Panc1 (cell line): ENCODE measurements around the gene TAF9B. TPM values are rescaled to one million over a fixed set of nuclear protein-coding genes. Genes with fewer than 3 reads are reported as not detected.

Source experiments
- ATAC-seq: fragments of 200-7000 bp; cut with Tn5 transposase; 2 replicates; pipeline ENCODE4 v1.9.1; 2020; ENCODE audit warnings: mild to moderate bottlenecking, moderate library complexity
- BruUV-seq: library from RNA; stranded (reverse); fragments of 400-500 nt; replicated peaks from 2 replicates; lab custom pipeline; 2021; lab: Mats Ljungman, UMichigan
- CTCF ChIA-PET: fragments of 300-600 bp; sonication (Branson Sonifier 250); formaldehyde crosslinking; loops from one replicate; lab custom pipeline; 2022; ENCODE audit warnings: antibody characterized with exemption; lab: Charles Lee
- POLR2A ChIA-PET: fragments of 300-600 bp; sonication (Branson Sonifier 250); formaldehyde crosslinking; loops from one replicate; lab custom pipeline; 2022; ENCODE audit warnings: antibody characterized with exemption; lab: Charles Lee
- DNase-seq: peaks from one replicate; pipeline ENCODE4 v3.0.0-alpha.2; 2010; ENCODE audit warnings: low read depth, low spot score
- H3K27ac ChIP-seq: 2 replicates; pipeline ENCODE4 v1.5.1; 2011; ENCODE audit warnings: mild to moderate bottlenecking, low read length, inconsistent platforms
- H3K27me3 ChIP-seq: fragments of 200-500 bp; sonication (Bioruptor generic); 2 replicates; pipeline ENCODE4 v1.6.0; 2014; ENCODE audit warnings: low read length, inconsistent platforms; ENCODE audit not compliant: control insufficient read depth, insufficient read depth
- H3K36me3 ChIP-seq: fragments of 200-500 bp; sonication (Bioruptor generic); 2 replicates; pipeline ENCODE4 v1.5.1; 2014; ENCODE audit warnings: inconsistent platforms, mild to moderate bottlenecking, low read length, moderate library complexity; ENCODE audit not compliant: control insufficient read depth, insufficient read depth
- H3K4me1 ChIP-seq: 2 replicates; pipeline ENCODE4 v1.5.1; 2011; ENCODE audit warnings: inconsistent platforms, mild to moderate bottlenecking, low read length, moderate library complexity; ENCODE audit not compliant: control insufficient read depth, insufficient read depth
- H3K4me3 ChIP-seq, 2 experiments: 2 replicates each; pipeline ENCODE4 v1.5.1; 2011 to 2012; ENCODE audit warnings: low read depth in 2 of 2, low read length in 2 of 2, mild to moderate bottlenecking in 2 of 2, inconsistent platforms in 1 of 2, moderate library complexity in 1 of 2
- H3K9me3 ChIP-seq: fragments of 200-500 bp; sonication (Bioruptor generic); 2 replicates; pipeline ENCODE4 v1.5.1; 2014; ENCODE audit warnings: low read depth, mild to moderate bottlenecking, inconsistent platforms, low read length, moderate library complexity; ENCODE audit not compliant: control insufficient read depth, insufficient read depth
- CTCF ChIP-seq: fragments of 450-650 bp; IDR thresholded peaks from 2 replicates; pipeline ENCODE4 v1.5.1; 2017; ENCODE audit warnings: mild to moderate bottlenecking
- POLR2AphosphoS5 ChIP-seq: IDR thresholded peaks from 2 replicates; pipeline ENCODE4 v1.6.1; 2012; ENCODE audit warnings: mild to moderate bottlenecking, low read depth, low read length, moderate library complexity
- REST ChIP-seq, 2 experiments: IDR thresholded peaks; 2 replicates each; pipeline ENCODE4 v1.6.1; 2011 to 2012; ENCODE audit warnings: low read depth in 2 of 2, control low read depth in 1 of 2, low read length in 1 of 2, mild to moderate bottlenecking in 1 of 2, moderate library complexity in 1 of 2; ENCODE audit not compliant: insufficient read depth in 1 of 2
- SIN3A ChIP-seq: IDR thresholded peaks from 2 replicates; pipeline ENCODE4 v1.6.1; 2012; ENCODE audit warnings: low read depth, mild to moderate bottlenecking, low read length, moderate library complexity, borderline replicate concordance; ENCODE audit not compliant: insufficient read depth
- TCF7L2 ChIP-seq: IDR thresholded peaks from 2 replicates; pipeline ENCODE4 v1.6.1; 2011; ENCODE audit warnings: mild to moderate bottlenecking, low read depth, low read length, inconsistent platforms
- in situ Hi-C: cut with HindIII; loops from 2 replicates; pipeline ENCODE4 v1.10.0; 2016; ENCODE audit warnings: low sequenced_read_pairs, low pct_unique_long_range_greater_than_20kb
- intact Hi-C: fragments of 100-400 bp; cut with micrococcal nuclease; formaldehyde crosslinking; loops from one replicate; pipeline ENCODE4 v1.10.0; 2022; ENCODE audit not compliant: unreplicated experiment
- total RNA-seq: library from RNA; stranded (reverse); gene quantifications from one replicate; pipeline ENCODE4 v1.2.1, GENCODE V29; 2021; ENCODE audit not compliant: unreplicated experiment

The TAF9B gene
- total RNA-seq, 1 experiment from 2014 or later = 33.6 TPM

- DNase-seq (no peak), ATAC-seq (peak; percentile 67; the same call in 1 of the 2 replicates)
- ChIA-PET CTCF (no interaction called here), POLR2A (no interaction called here)
- Histone ChIP-seq H3K4me3 (no peak overlapping the region), H3K4me1 (no peaks in the 10 kb centered on the region), H3K27me3 (no peaks in the 10 kb centered on the region), H3K9me3 (no peaks in the 10 kb centered on the region), H3K27ac (no peak overlapping the region), H3K36me3 (peaks cover 38% of the 10 kb centered on the region)
- in situ Hi-C loops = no loop called here
- intact Hi-C loops = no loop called here
- BruUV-seq = no TSS peak
- TF ChIP-seq CTCF = peak; percentile 51; the same call in 1 of the 2 replicates
- TF ChIP-seq TCF7L2 = no peak
- no peak for TF ChIP-seq SIN3A
Measured at GRCh38 chrX:78119521-78120227, 19.8 kb downstream of the TAF9B start.

GRCh38 chrX:78118628-78119027 lies 20.8 kb downstream of the TAF9B start:
- DNase-seq (no peak), ATAC-seq (no peak)
- H3K9me3 ChIP-seq = no peaks in the 10 kb centered on the region
- in situ Hi-C loops (no loop called here), intact Hi-C loops (no loop called here)
- no peaks in the 10 kb centered on the region for H3K27me3 ChIP-seq
- TF ChIP-seq TCF7L2 = no peak
- TF ChIP-seq REST (IDR thresholded peaks at IDR 0.05; ENCODE audit: insufficient read depth in 1 of 2, low read depth in 2 of 2, low read length in 1 of 2) = no peak
- TF ChIP-seq CTCF = no peak
- TF ChIP-seq SIN3A = no peak
- no peak for TF ChIP-seq POLR2AphosphoS5
- no peak overlapping the region for H3K27ac ChIP-seq
- no peaks in the 10 kb centered on the region for H3K4me1 ChIP-seq
- ChIA-PET POLR2A (no interaction called here), CTCF (no interaction called here)
- H3K36me3 ChIP-seq = peaks cover 36% of the 10 kb centered on the region
- H3K4me3 ChIP-seq = no peak overlapping the region
- BruUV-seq = TSS peak; percentile 44
